Uterus (tissue), 4 donors: ENCODE measurements around the gene BICD1. TPM values are rescaled to one million over a fixed set of nuclear protein-coding genes. Genes with fewer than 3 reads are reported as not detected.

Experiments
- DNase-seq, 2 donors: peaks; one replicate each; pipeline ENCODE4 v3.0.0-alpha.2; 2019 to 2020
- H3K27ac ChIP-seq, 2 donors: fragments of 200-600 bp; sonication (generic); 1 replicate in 1 of 2; 2 replicates in 1 of 2; pipeline ENCODE4 v1.5.1; 2016 to 2018
- H3K27me3 ChIP-seq, 2 donors: fragments of 200-600 bp; sonication (generic); one replicate each; pipeline ENCODE4 v1.5.1; 2018 to 2019; ENCODE audit warnings: control low read depth in 1 of 2
- H3K36me3 ChIP-seq, 2 donors: fragments of 200-600 bp; sonication (generic); one replicate each; pipeline ENCODE4 v1.5.1; 2019; ENCODE audit warnings: control low read depth in 1 of 2
- H3K4me1 ChIP-seq, 2 donors: fragments of 200-600 bp; sonication (generic); one replicate each; pipeline ENCODE4 v1.5.1; 2018 to 2019; ENCODE audit warnings: control low read depth in 1 of 2
- H3K4me3 ChIP-seq, 2 donors: fragments of 200-600 bp; sonication (generic); 1 replicate in 1 of 2; 2 replicates in 1 of 2; pipeline ENCODE4 v1.5.1; 2018 to 2019; ENCODE audit warnings: mild to moderate bottlenecking in 1 of 2
- H3K9me3 ChIP-seq, 2 donors: fragments of 200-600 bp; sonication (generic); one replicate each; pipeline ENCODE4 v1.5.1; 2019; ENCODE audit warnings: control low read depth in 1 of 2
- CTCF ChIP-seq, 4 experiments: fragments of 200-600 bp in 2 of 4; fragments of 450-650 bp in 2 of 4; sonication (generic) in 2 of 4; IDR thresholded peaks; one replicate each; pipeline ENCODE4 v1.5.1; 2016 to 2019; ENCODE audit warnings: antibody characterized with exemption in 4 of 4, mild to moderate bottlenecking in 2 of 4, moderate library complexity in 1 of 4
- POLR2A ChIP-seq, 2 donors: fragments of 450-650 bp; IDR thresholded peaks; one replicate each; pipeline ENCODE4 v1.6.1; 2016; ENCODE audit warnings: antibody characterized with exemption in 2 of 2, mild to moderate bottlenecking in 1 of 2, moderate library complexity in 1 of 2
- intact Hi-C: fragments of 100-400 bp; cut with DNase I; formaldehyde crosslinking; loops from one replicate; pipeline ENCODE4 v1.15.1; 2023; ENCODE audit warnings: low total_unique reads
- total RNA-seq, 4 donors: library from RNA; depleted of rRNA in 3 of 4; stranded (reverse); fragments of >200 nt in 3 of 4; gene quantifications; one replicate each; pipeline versions ENCODE4 v1.1.0 to v1.2.4, GENCODE V29; 2014 to 2023
- donor health status: DM: yes; HTN: yes; CAD: no.

BICD1 gene
- total RNA-seq, 4 donors from 2014 or later, result 19.4 to 219 (median 40.9) TPM

- TF ChIP-seq CTCF (IDR thresholded peaks at IDR 0.05), result no peak
- no peak for TF ChIP-seq POLR2A (IDR thresholded peaks at IDR 0.05)
- H3K4me3 ChIP-seq, result no peak overlapping the region
- no peaks in the 10 kb centered on the region for H3K27me3 ChIP-seq
- intact Hi-C loops, result no loop called here
- H3K4me1 ChIP-seq, result no peaks in the 10 kb centered on the region
- no peak overlapping the region for H3K27ac ChIP-seq
- H3K36me3 ChIP-seq, result no peaks in the 10 kb centered on the region
- no peak for DNase-seq
- H3K9me3 ChIP-seq, result no peaks in the 10 kb centered on the region
Observed at GRCh38 chr12:32357601-32358249, 251.1 kb downstream of the BICD1 start.

- H3K27me3 ChIP-seq, result no peaks in the 10 kb centered on the region
- intact Hi-C loops, result no loop called here
- H3K36me3 ChIP-seq, result no peaks in the 10 kb centered on the region
- no peaks in the 10 kb centered on the region for H3K9me3 ChIP-seq
- H3K4me3 ChIP-seq, result no peak overlapping the region
- no peaks in the 10 kb centered on the region for H3K4me1 ChIP-seq
- TF ChIP-seq CTCF (IDR thresholded peaks at IDR 0.05), result no peak
- TF ChIP-seq POLR2A (IDR thresholded peaks at IDR 0.05), result no peak
- no peak overlapping the region for H3K27ac ChIP-seq
- DNase-seq, result no peak
Observed at GRCh38 chr12:32360956-32361355, 254.3 kb downstream of the BICD1 start.

- Histone ChIP-seq H3K4me3 (no peak overlapping the region), H3K36me3 (no peaks in the 10 kb centered on the region), H3K4me1 (no peaks in the 10 kb centered on the region), H3K27ac (no peak overlapping the region), H3K9me3 (no peaks in the 10 kb centered on the region), H3K27me3 (no peaks in the 10 kb centered on the region)
- intact Hi-C loops, result no loop called here
- no peak for DNase-seq
- TF ChIP-seq CTCF (IDR thresholded peaks at IDR 0.05), result no peak
- no peak for TF ChIP-seq POLR2A (IDR thresholded peaks at IDR 0.05)
Observed at GRCh38 chr12:32362892-32363291, 256.2 kb downstream of the BICD1 start.

- H3K9me3 ChIP-seq, result no peaks in the 10 kb centered on the region
- no peak for TF ChIP-seq POLR2A (IDR thresholded peaks at IDR 0.05)
- peak; percentile 54 to 73 (median 61) for TF ChIP-seq CTCF (IDR thresholded peaks at IDR 0.05)
- H3K27ac ChIP-seq, result no peak overlapping the region
- no peak overlapping the region for H3K4me3 ChIP-seq
- H3K4me1 ChIP-seq, result no peaks in the 10 kb centered on the region
- H3K36me3 ChIP-seq, result no peaks in the 10 kb centered on the region
- no peaks in the 10 kb centered on the region for H3K27me3 ChIP-seq
- intact Hi-C loops, result no loop called here
- DNase-seq, result peak; percentile 23 to 26
Observed at GRCh38 chr12:32365473-32366064, 258.9 kb downstream of the BICD1 start.

- no peaks in the 10 kb centered on the region for H3K4me1 ChIP-seq
- H3K4me3 ChIP-seq, result no peak overlapping the region
- intact Hi-C loops, result no loop called here
- H3K9me3 ChIP-seq, result no peaks in the 10 kb centered on the region
- no peak for DNase-seq
- no peak for TF ChIP-seq POLR2A (IDR thresholded peaks at IDR 0.05)
- TF ChIP-seq CTCF (IDR thresholded peaks at IDR 0.05), result no peak
- no peaks in the 10 kb centered on the region for H3K36me3 ChIP-seq
- no peaks in the 10 kb centered on the region for H3K27me3 ChIP-seq
- no peak overlapping the region for H3K27ac ChIP-seq
Observed at GRCh38 chr12:32366714-32367113, 260.1 kb downstream of the BICD1 start.
